ENCODE measurements around the gene OSBPL6. TPM values are rescaled to one million over a fixed set of nuclear protein-coding genes. Genes with fewer than 3 reads are reported as not detected.
A peak's percentile ranks its signal among the peaks of the same experiment; 100 is the strongest.

Gene OSBPL6
- total RNA-seq, 1 experiment from 2014 or later, result 11.6 TPM

DNA sequence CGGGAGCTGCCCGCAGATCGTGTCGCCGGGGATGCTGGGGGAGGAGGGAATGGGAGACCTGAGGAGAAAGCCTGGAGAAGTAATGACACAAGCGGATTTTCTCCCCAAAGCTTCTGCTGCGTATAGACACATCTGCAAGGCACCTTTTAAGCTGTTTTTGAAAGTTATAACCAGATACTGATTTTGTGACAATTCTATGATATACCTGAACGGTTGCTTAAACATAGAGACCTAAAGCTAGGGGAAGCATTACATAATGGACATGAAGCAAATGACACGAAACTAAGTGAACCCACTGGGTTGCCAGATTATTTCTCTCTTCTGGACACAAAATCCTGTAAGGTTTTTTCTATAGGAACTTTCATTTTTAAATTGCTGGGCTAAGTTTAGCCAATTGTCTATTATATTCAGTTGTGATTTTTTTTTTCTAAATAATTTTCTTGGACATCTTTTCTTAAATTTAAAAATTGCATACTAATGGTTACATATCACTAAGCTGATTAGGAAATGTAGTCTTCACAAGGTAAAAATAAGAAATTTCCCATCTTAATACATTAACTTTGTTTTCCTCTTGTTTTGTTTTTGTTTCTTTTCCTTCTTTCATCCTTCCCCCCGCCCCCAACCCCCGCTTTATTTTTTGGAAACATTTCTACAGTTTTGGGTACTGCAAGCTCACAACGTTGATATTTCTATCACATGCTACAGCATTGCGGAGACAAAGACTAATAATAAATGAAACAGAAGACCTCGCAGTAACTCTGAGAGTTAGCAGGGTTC, 1.3 kb downstream of the OSBPL6 start:
- ATAC-seq (no peak), DNase-seq (ENCODE audit: low read depth, low spot score) (no peak)
- Histone ChIP-seq H3K9me3 (ENCODE audit: control insufficient read depth in 1 of 2, insufficient read depth in 1 of 2, low read depth in 1 of 2, low read length in 2 of 2) (no peaks in the 10 kb centered on the region), H3K36me3 (ENCODE audit: control insufficient read depth in 1 of 2, insufficient read depth in 2 of 2, low read length in 2 of 2) (no peaks in the 10 kb centered on the region; a peak in 1 of 4 replicates), H3K9me2 (ENCODE audit: insufficient read depth) (no peaks in the 10 kb centered on the region), H3K4me2 (ENCODE audit: low read length) (peak overlapping the region; percentile 95), H4K20me1 (ENCODE audit: insufficient read depth) (no peaks in the 10 kb centered on the region), H3K27ac (ENCODE audit: low read depth, low read length) (peak overlapping the region; percentile 79), H3K4me3 (replicated peaks in 1 of 2; ENCODE audit: low read depth in 1 of 2, low read length in 2 of 2) (peak overlapping the region; percentile 69 to 87), H2AFZ (ENCODE audit: low read depth, low read length, poor library complexity, severe bottlenecking) (peak overlapping the region; percentile 77), H3K79me2 (ENCODE audit: insufficient read depth, low read length) (no peaks in the 10 kb centered on the region), H3K4me1 (ENCODE audit: control insufficient read depth in 1 of 2, insufficient read depth in 2 of 2, low read length in 2 of 2) (peaks cover 11 to 27% of the 10 kb centered on the region in 2 experiments), H3K27me3 (ENCODE audit: insufficient read depth, low read length) (no peaks in the 10 kb centered on the region), H3K9ac (ENCODE audit: low read length) (peak overlapping the region; percentile 71)
- ChIA-PET CTCF (interaction anchor here (1.1 kb wide), 1 partner anchor 14 kb away, joined by 3 read pairs; no protein-coding TSS in a partner anchor), POLR2A (interaction anchor here (1.4 kb wide), 1 partner anchor 13 kb away, joined by 3 read pairs; no protein-coding TSS in a partner anchor), RAD21 (ENCODE audit: low non-redundant PET in 1 of 2, low total read pairs in 2 of 2, uncharacterized antibody in 2 of 2, unreplicated experiment in 2 of 2) (no interaction called here)
- intact Hi-C loops (cut with micrococcal nuclease), result loop anchor here (5.0 kb wide), 1 partner anchor 217 kb away; no protein-coding TSS in a partner anchor
- TF ChIP-seq ZNF274 (IDR thresholded peaks at IDR 0.05; ENCODE audit: low read depth, low read length) (no peak), POLR2A (IDR thresholded peaks at IDR 0.05; ENCODE audit: borderline replicate concordance, extremely low read depth, insufficient read depth, insufficient read length) (no peak), YY1 (IDR thresholded peaks at IDR 0.05; ENCODE audit: extremely low read depth, insufficient replicate concordance, low read depth, low read length) (no peak), EZH2 (IDR thresholded peaks at IDR 0.05) (no peak)
- TF ChIP-seq, protein P1, sequence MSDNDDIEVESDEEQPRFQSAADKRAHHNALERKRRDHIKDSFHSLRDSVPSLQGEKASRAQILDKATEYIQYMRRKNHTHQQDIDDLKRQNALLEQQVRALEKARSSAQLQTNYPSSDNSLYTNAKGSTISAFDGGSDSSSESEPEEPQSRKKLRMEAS (IDR thresholded peaks at IDR 0.05), result no peak
- BruUV-seq (replicated peaks), result TSS peak; percentile 43

DNA sequence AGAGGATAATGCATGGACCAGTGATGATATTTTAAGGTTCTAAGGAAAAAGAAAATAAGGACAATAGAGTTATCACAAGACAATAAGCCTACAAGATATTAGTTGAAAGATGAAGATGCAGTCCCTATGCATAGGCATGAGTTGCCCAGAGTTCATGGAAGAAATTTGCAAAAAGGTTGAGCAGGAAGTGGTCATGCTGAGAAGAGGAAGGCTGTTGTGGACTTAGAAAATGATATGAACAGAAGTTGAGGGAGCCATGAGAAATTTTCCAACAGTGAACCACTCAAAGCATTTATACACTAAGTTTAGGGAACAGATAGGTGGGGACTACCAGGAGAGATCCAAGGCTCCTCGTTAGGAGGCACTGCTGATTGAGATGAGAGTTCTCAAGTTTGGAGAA, 3.5 kb downstream of the OSBPL6 start:
- H3K27ac ChIP-seq (ENCODE audit: low read depth, low read length), result no peak overlapping the region
- intact Hi-C loops (cut with micrococcal nuclease), result loop anchor here (5.0 kb wide), 1 partner anchor 215 kb away; no protein-coding TSS in a partner anchor
- POLR2A ChIA-PET, result no interaction called here
- no peaks in the 10 kb centered on the region for H3K79me2 ChIP-seq (ENCODE audit: insufficient read depth, low read length)
- no peaks in the 10 kb centered on the region; a peak in 1 of 4 replicates for H3K36me3 ChIP-seq (ENCODE audit: control insufficient read depth in 1 of 2, insufficient read depth in 2 of 2, low read length in 2 of 2)
- ATAC-seq (no peak), DNase-seq (ENCODE audit: low read depth, low spot score) (no peak)
- no peaks in the 10 kb centered on the region for H3K9me2 ChIP-seq (ENCODE audit: insufficient read depth)
- H3K4me3 ChIP-seq (replicated peaks in 1 of 2; ENCODE audit: low read depth in 1 of 2, low read length in 2 of 2), result no peak overlapping the region
- BruUV-seq (replicated peaks), result no TSS peak
- H3K9me3 ChIP-seq (ENCODE audit: control insufficient read depth in 1 of 2, insufficient read depth in 1 of 2, low read depth in 1 of 2, low read length in 2 of 2), result no peaks in the 10 kb centered on the region
- no peaks in the 10 kb centered on the region for H4K20me1 ChIP-seq (ENCODE audit: insufficient read depth)
- no peak overlapping the region for H2AFZ ChIP-seq (ENCODE audit: low read depth, low read length, poor library complexity, severe bottlenecking)
- no peak overlapping the region for H3K9ac ChIP-seq (ENCODE audit: low read length)
- no peak overlapping the region for H3K4me2 ChIP-seq (ENCODE audit: low read length)
- H3K27me3 ChIP-seq (ENCODE audit: insufficient read depth, low read length), result no peaks in the 10 kb centered on the region
- CTCF ChIA-PET, result no interaction called here
- RAD21 ChIA-PET (ENCODE audit: low non-redundant PET in 1 of 2, low total read pairs in 2 of 2, uncharacterized antibody in 2 of 2, unreplicated experiment in 2 of 2), result no interaction called here
- H3K4me1 ChIP-seq (ENCODE audit: control insufficient read depth in 1 of 2, insufficient read depth in 2 of 2, low read length in 2 of 2), result peaks cover 11 to 18% of the 10 kb centered on the region in 2 experiments
- TF ChIP-seq ELF1 (IDR thresholded peaks at IDR 0.05; ENCODE audit: borderline replicate concordance, low read depth), result no peak
- no peak for TF ChIP-seq POLR2A (IDR thresholded peaks at IDR 0.05; ENCODE audit: borderline replicate concordance, extremely low read depth, insufficient read depth, insufficient read length)
- no peak for TF ChIP-seq TCF7L2 (IDR thresholded peaks at IDR 0.05; ENCODE audit: borderline replicate concordance, extremely low read depth, insufficient read depth, insufficient read length)
- no peak for TF ChIP-seq JUND (IDR thresholded peaks at IDR 0.05)
- TF ChIP-seq, protein P2, sequence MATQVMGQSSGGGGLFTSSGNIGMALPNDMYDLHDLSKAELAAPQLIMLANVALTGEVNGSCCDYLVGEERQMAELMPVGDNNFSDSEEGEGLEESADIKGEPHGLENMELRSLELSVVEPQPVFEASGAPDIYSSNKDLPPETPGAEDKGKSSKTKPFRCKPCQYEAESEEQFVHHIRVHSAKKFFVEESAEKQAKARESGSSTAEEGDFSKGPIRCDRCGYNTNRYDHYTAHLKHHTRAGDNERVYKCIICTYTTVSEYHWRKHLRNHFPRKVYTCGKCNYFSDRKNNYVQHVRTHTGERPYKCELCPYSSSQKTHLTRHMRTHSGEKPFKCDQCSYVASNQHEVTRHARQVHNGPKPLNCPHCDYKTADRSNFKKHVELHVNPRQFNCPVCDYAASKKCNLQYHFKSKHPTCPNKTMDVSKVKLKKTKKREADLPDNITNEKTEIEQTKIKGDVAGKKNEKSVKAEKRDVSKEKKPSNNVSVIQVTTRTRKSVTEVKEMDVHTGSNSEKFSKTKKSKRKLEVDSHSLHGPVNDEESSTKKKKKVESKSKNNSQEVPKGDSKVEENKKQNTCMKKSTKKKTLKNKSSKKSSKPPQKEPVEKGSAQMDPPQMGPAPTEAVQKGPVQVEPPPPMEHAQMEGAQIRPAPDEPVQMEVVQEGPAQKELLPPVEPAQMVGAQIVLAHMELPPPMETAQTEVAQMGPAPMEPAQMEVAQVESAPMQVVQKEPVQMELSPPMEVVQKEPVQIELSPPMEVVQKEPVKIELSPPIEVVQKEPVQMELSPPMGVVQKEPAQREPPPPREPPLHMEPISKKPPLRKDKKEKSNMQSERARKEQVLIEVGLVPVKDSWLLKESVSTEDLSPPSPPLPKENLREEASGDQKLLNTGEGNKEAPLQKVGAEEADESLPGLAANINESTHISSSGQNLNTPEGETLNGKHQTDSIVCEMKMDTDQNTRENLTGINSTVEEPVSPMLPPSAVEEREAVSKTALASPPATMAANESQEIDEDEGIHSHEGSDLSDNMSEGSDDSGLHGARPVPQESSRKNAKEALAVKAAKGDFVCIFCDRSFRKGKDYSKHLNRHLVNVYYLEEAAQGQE (IDR thresholded peaks at IDR 0.05; ENCODE audit: low read depth), result no peak
- TF ChIP-seq, protein P3, sequence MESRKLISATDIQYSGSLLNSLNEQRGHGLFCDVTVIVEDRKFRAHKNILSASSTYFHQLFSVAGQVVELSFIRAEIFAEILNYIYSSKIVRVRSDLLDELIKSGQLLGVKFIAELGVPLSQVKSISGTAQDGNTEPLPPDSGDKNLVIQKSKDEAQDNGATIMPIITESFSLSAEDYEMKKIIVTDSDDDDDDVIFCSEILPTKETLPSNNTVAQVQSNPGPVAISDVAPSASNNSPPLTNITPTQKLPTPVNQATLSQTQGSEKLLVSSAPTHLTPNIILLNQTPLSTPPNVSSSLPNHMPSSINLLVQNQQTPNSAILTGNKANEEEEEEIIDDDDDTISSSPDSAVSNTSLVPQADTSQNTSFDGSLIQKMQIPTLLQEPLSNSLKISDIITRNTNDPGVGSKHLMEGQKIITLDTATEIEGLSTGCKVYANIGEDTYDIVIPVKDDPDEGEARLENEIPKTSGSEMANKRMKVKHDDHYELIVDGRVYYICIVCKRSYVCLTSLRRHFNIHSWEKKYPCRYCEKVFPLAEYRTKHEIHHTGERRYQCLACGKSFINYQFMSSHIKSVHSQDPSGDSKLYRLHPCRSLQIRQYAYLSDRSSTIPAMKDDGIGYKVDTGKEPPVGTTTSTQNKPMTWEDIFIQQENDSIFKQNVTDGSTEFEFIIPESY (IDR thresholded peaks at IDR 0.05; ENCODE audit: extremely low read depth, insufficient replicate concordance, low read length), result no peak
- TF ChIP-seq POLR2AphosphoS5 (IDR thresholded peaks at IDR 0.05; ENCODE audit: low read depth, low read length), result no peak
- TF ChIP-seq, protein P1 (IDR thresholded peaks at IDR 0.05), result no peak
- TF ChIP-seq YY1 (IDR thresholded peaks at IDR 0.05; ENCODE audit: extremely low read depth, insufficient replicate concordance, low read depth, low read length), result no peak

All from HCT116 (cell line).